ENCODE results near the gene MPRIP.
"Not testable (repeated sequence)": the region's sequence is repeated elsewhere in the genome, so short reads cannot be mapped to it uniquely, and the experiment has no call there.

DNA sequence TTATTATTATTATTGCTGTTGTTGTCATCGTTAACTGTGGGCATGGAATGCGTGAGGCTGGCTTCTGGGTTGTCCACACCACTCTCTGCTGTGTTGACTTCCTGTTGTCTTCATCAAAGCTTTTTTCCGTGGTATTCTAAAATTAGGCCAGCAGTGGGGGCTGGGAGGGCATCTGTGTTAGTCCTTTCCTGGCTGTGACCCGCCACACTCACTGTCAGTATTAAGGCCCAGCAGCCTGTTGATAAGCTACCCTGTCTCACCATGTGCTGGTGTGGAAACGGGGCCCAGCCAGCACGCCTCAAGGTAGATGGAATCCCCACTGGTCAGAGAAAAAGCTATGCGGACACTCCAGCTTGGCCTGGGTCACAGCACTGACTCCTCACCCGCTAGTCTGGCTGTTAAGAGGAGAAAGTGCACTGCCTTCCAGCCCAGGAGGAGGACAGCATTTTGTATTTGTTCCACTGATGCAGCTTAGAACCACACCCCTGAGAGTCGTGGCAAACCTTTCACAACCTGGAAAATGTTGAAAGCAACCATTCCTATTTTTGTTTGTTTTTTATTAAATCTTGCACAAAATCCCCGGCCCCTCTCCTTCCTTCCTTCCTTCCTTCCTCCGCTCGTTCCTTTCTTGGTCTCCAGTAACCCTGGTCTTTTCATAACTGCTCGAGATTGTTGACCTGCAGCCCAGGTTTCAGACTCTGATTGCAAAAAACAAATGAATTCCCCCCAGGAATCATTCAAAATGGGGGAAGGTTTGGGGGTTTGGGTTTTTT, 142.9 kb downstream of the MPRIP start:
- not testable (repeated sequence) for TF ChIP-seq ZBTB42 (CRISPR knock-in tag; IDR thresholded peaks at IDR 0.05); KDM4B (CRISPR knock-in tag; IDR thresholded peaks at IDR 0.05); ZNF468 (CRISPR knock-in tag; IDR thresholded peaks at IDR 0.05); ASH2L (IDR thresholded peaks at IDR 0.05; ENCODE audit: insufficient read length, low read depth, low read length); KDM1A (CRISPR knock-in tag; IDR thresholded peaks at IDR 0.05); POLR2A (IDR thresholded peaks at IDR 0.05; ENCODE audit: insufficient read depth in 1 of 2, low read depth in 2 of 2, low read length in 2 of 2); POLR2AphosphoS5 (IDR thresholded peaks at IDR 0.05; ENCODE audit: low read depth, low read length)
- TF ChIP-seq, protein P1, sequence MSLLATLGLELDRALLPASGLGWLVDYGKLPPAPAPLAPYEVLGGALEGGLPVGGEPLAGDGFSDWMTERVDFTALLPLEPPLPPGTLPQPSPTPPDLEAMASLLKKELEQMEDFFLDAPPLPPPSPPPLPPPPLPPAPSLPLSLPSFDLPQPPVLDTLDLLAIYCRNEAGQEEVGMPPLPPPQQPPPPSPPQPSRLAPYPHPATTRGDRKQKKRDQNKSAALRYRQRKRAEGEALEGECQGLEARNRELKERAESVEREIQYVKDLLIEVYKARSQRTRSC (CRISPR knock-in tag; IDR thresholded peaks at IDR 0.05; ENCODE audit: low read depth): not testable (repeated sequence)
- TF ChIP-seq, protein P2, sequence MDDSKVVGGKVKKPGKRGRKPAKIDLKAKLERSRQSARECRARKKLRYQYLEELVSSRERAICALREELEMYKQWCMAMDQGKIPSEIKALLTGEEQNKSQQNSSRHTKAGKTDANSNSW (CRISPR knock-in tag; IDR thresholded peaks at IDR 0.05; ENCODE audit: borderline replicate concordance): not testable (repeated sequence)
- TF ChIP-seq, protein P3, sequence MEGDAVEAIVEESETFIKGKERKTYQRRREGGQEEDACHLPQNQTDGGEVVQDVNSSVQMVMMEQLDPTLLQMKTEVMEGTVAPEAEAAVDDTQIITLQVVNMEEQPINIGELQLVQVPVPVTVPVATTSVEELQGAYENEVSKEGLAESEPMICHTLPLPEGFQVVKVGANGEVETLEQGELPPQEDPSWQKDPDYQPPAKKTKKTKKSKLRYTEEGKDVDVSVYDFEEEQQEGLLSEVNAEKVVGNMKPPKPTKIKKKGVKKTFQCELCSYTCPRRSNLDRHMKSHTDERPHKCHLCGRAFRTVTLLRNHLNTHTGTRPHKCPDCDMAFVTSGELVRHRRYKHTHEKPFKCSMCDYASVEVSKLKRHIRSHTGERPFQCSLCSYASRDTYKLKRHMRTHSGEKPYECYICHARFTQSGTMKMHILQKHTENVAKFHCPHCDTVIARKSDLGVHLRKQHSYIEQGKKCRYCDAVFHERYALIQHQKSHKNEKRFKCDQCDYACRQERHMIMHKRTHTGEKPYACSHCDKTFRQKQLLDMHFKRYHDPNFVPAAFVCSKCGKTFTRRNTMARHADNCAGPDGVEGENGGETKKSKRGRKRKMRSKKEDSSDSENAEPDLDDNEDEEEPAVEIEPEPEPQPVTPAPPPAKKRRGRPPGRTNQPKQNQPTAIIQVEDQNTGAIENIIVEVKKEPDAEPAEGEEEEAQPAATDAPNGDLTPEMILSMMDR (CRISPR knock-in tag; IDR thresholded peaks at IDR 0.05): not testable (repeated sequence)
